GM19324 (cell line): ENCODE measurements around the gene COL1A1.

Experiments
- ATAC-seq: cut with Tn5 transposase; IDR thresholded peaks from one replicate; pipeline ENCODE4 v1.9.1; 2021; ENCODE audit warnings: mild to moderate bottlenecking, moderate library complexity; ENCODE audit not compliant: unreplicated experiment, low FRiP score

Gene COL1A1

DNA sequence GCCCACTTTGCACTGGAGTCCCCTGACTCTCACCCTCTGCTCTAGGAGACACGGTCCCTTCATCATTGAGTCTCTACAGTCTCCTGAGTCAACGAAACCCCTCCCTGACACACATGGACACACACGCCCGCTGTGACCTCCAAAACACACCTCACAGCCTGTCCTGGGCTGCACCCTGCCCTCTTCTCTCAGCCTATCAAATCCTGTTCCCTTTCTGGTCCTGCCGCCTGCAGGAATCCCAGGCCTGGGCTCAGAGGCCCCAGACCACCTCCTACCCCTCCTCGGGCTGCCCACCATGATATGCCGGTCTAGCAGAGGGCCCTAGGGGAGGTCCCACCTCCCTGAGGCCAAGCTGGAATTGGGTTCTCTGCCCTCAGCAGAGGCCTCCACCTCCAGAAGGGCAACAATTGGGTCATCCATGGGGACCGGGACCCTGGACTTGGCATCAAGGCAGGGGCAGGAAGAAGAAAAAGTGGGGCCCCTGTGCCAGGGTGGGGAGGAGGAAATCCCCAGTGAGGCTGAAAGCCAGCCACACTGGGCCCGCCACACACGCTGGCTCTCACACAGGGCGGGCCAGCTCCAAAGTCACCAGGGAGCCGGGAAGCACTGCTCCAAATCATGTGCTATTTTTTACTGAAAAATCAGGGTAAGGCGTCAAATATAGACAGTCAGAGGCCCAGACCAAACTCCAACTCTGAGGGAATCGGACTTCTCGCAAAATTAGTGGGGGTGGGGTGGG is 54.3 kb downstream of the COL1A1 start:
- no peak for ATAC-seq

DNA sequence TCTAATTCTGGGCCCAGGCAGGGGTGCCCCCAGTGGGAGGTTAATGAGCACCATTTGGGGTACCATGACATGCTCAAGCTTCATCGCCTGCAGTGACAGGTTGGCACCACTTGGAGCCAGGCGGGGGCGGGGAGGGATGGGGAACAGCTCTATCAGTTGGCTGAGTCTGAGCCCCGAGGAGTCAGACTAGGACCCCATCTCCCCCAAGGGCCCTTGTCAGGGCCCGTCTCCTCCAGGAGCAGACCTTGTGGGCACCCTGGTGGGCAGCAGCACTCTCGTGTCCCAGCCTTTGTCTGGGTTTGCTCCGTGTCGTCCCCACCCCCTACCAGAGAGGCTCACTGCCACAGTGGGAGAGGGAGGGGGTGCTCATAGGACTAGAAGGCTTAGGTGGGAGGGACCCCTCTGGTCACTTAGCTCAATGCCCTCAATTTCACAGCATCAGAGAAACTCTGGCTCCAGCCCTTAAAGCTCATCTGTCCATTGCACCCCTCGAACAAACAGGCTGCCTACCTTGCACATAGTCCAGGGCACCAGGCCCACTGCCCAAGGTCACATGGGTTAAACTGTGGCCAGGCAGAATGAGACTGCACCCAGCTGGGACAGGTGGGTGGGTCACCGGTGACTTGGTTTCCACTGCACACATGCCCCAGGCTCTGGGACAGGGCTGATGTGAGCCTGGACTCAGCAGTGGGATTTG is 55.1 kb downstream of the COL1A1 start:
- no peak for ATAC-seq

DNA sequence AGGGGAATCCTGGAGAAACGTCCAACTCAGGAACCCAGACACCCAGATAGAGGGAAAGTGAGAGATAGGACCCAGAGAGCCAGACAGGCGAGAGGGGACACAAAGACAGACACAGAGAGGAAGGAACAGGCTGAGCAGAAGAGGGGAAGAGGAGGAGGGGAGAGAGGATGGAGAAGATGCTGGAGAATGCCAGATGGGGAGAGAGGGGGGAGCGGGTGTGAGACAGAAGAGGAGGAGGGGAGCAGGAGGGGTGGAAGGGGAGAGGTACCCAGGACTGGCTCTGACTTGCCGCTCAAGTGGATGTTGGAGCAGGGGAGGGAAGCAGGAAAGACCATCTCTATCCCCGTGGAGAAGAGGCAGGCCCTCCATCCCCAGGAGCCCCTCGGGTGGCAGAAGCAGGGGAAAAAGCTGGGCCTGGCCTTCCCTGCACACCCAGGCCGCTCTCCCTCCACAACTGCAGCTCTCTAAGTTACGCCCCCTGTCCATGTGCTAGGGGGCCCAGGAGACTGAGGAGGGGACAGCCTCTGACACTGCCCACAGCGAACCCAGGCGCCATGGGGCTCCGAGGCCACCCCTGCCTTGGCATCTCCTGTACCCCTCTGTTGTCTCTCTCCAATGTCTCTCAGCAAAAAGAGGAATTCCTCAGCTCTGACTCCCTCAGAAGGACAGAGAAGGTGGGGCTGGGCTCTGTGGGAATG is 55.8 kb downstream of the COL1A1 start:
- ATAC-seq, result no peak

- ATAC-seq, result no peak
Measured at GRCh38 chr17:50144845-50145531, 56.4 kb downstream of the COL1A1 start.

GRCh38 chr17:50144355-50144754 is 57.1 kb downstream of the COL1A1 start:
- no peak for ATAC-seq

- no peak for ATAC-seq
Measured at GRCh38 chr17:50143461-50144176, 57.8 kb downstream of the COL1A1 start.

GRCh38 chr17:50141745-50142110 is 59.7 kb downstream of the COL1A1 start:
- no peak for ATAC-seq

- ATAC-seq, result no peak
Measured at GRCh38 chr17:50141026-50141744, 60.2 kb downstream of the COL1A1 start.

DNA sequence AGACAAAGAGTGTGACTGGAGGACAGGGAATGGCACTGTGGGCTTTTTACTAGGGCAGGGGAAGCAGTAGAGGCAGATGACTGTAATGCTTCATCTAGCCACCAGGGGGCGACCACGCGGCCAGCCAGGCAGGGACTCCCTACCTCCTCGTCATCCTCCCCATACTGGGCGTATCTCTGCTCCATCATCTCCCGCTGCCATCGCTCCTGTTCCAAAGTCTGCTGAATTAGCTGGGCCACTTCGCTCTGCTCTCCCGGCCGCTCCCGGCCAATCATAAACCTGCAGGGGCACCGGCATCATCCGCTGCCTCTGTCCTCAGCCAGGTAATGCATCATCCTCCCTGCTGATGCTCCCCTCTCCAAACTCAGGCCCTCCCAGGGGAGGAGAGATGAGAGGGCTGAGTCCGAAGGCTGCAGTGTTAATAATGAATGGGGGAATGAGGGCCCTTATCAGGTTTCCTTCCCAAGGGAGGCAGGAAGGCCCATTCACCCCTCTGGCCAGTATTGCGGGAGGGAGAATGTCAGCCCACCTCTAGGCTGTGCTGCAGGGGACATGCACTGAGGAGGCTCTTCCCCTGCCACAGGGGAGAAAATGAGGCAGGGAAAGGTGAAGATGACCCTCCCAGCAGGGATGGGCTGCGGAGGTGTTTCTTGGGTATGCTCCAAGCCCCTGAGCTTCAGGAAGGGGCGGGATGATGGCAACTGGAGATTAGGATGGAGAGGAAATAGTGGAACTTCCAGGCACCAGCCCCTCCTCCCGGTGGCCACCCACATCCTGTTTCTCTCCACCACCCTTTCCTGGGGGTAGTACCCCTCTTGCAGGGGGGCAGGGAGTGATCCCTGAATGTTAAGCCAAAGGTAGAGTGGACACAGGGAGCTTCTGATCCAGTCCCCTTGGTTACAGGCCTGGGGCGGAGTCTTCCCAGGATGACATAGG is 61.2 kb downstream of the COL1A1 start:
- ATAC-seq, result no peak

DNA sequence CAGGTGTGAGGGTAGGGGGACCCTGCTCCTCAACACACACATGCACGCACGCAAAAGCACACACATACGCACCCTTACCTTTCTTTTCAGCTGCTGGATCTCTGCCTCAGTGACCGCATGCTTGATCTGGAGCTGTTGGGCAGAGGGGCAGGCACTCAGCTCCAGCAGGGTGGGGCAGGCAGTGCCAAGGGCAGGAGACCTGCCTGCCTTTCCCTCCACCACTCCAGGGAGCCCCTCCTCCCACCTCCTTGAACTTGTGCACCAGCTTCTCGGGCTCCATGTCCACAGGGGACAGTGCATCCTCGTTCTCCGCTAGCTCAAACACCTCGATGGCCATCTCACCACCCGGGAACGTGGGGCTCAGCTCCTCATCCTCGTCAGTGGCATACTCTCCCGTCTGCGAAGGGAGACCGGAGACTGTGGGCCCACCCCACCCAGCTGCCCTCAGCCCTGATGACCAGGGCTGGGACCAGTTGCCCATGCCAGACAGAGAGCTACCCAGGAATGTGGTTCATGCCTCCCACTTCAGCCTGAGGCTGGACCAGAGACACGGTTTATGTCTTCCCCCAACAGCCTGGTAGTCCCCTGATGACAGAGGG is 62.1 kb downstream of the COL1A1 start:
- ATAC-seq, result no peak

DNA sequence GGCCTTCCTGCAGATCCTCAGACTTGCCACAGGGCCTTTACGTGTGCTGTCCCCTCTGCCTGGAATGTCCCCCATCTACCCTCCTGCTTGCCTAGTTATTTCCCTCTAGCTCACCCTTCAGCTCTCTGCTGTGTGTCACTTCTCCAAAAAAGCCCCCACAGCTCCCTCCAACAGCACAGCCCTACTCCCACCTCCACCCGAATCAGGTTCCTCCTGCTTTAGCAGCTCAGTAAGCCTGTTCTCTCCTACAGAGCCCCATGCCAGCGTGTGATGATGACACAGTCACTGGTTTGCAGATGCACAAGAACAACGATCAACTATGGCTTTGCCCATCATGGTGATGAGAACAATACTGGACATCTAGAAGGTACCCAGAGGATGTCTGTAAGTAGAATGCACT is 64.4 kb downstream of the COL1A1 start:
- no peak for ATAC-seq

GRCh38 chr17:50136096-50136687 is 65.2 kb downstream of the COL1A1 start:
- no peak for ATAC-seq

- ATAC-seq, result no peak
Measured at GRCh38 chr17:50135316-50136095, 65.9 kb downstream of the COL1A1 start.

DNA sequence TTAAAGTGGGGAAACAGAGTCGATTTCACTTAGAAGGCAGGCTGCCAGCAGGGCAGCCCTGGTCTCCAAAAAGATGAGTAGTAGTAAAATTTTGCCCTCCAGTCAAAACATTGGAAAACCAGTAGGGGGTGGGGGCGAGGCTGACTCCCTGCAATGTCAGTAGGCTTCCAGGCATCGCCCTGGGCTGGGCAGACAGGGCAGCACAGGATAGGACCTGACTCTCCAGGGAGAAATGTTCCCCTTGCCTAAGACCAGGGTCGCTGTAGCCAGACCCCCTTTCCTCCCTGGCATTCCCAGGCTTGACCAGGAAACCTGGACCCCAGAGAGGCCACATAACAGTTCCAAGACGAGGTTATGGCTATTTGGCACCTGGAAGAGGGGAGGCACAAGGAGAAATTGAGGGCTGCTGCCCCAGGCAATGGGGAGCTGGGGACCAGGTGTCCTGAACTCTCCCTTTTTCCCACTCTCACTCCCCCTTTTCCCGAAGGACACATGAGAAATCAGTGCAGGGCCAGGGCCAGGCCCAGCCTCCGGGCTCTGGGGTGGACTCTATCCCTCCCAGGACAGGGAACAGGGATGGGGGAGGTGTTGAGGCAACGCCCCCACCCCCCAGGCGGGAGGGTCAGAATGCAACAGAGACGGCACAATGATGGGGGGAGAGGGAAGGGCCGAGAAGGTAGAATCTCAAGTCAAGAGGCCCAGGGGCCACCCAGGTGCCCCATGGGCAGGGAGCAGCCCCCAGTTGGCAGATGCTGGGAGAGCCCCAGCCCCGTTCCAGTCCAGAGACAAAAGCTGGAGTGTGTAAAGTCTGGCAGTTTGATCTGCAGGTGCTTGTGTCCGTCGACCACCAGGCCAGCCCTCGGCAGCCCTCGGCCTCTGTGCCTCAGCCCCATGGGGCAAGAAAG is 67.0 kb downstream of the COL1A1 start:
- ATAC-seq, result no peak

- no peak for ATAC-seq
Measured at GRCh38 chr17:50133769-50134099, 67.7 kb downstream of the COL1A1 start.
